HEK293 (cell line): ENCODE data around the gene MACO1.

Source experiments
- KLF1 ChIP-seq: fragments of 450-650 bp; formaldehyde crosslinking; IDR thresholded peaks from 2 replicates; pipeline ENCODE4 v1.5.1; 2016; ENCODE audit warnings: missing biosample characterization, missing genetic modification characterization
- SP2 ChIP-seq: fragments of 450-650 bp; formaldehyde crosslinking; IDR thresholded peaks from 2 replicates; pipeline ENCODE4 v1.5.1; 2016; ENCODE audit warnings: missing biosample characterization, missing genetic modification characterization
- TF ChIP-seq, protein P1 (sequence below): fragments of 450-650 bp; formaldehyde crosslinking; IDR thresholded peaks from 2 replicates; pipeline ENCODE4 v1.5.1; 2016; ENCODE audit warnings: missing biosample characterization, missing genetic modification characterization
- TF ChIP-seq, protein P2 (sequence below): fragments of 450-650 bp; formaldehyde crosslinking; IDR thresholded peaks from 2 replicates; pipeline ENCODE4 v1.5.1; 2016; ENCODE audit warnings: missing biosample characterization, missing genetic modification characterization

DNA sequence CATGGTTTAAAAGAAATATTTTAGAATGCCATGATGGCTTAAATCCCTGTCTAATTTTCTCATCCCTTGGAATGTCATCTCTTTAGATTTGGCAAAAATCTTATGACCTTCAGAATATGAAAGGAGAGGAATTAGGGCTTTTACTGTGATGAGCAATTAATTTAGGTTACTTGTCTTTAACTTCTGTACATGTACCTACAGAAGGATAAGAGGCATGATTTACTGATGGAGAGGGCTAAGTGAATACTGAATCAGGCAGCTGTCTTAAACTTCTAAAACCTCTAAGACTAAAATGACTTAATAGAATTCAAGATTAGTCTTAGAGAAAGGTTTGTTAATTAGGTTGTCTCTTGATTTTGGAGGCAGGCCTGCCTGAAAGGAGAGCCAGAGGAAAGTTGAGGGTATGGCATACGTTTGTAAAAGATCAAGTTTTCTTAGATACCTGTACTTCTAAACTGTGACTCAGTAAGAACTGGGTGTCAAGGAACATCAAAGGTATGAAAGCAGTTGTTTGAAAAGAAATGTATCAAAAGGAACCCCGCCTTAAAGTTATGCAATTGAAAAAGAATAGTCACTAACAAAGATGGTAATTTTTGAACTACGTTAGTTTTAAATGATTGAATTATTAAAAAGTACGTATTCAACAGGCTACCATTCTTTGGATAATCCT lies 12.5 kb downstream of the MACO1 start:
- TF ChIP-seq SP2 = no peak
- TF ChIP-seq, protein P1, sequence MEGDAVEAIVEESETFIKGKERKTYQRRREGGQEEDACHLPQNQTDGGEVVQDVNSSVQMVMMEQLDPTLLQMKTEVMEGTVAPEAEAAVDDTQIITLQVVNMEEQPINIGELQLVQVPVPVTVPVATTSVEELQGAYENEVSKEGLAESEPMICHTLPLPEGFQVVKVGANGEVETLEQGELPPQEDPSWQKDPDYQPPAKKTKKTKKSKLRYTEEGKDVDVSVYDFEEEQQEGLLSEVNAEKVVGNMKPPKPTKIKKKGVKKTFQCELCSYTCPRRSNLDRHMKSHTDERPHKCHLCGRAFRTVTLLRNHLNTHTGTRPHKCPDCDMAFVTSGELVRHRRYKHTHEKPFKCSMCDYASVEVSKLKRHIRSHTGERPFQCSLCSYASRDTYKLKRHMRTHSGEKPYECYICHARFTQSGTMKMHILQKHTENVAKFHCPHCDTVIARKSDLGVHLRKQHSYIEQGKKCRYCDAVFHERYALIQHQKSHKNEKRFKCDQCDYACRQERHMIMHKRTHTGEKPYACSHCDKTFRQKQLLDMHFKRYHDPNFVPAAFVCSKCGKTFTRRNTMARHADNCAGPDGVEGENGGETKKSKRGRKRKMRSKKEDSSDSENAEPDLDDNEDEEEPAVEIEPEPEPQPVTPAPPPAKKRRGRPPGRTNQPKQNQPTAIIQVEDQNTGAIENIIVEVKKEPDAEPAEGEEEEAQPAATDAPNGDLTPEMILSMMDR (tag by site-specific recombination) = no peak
- TF ChIP-seq, protein P2, sequence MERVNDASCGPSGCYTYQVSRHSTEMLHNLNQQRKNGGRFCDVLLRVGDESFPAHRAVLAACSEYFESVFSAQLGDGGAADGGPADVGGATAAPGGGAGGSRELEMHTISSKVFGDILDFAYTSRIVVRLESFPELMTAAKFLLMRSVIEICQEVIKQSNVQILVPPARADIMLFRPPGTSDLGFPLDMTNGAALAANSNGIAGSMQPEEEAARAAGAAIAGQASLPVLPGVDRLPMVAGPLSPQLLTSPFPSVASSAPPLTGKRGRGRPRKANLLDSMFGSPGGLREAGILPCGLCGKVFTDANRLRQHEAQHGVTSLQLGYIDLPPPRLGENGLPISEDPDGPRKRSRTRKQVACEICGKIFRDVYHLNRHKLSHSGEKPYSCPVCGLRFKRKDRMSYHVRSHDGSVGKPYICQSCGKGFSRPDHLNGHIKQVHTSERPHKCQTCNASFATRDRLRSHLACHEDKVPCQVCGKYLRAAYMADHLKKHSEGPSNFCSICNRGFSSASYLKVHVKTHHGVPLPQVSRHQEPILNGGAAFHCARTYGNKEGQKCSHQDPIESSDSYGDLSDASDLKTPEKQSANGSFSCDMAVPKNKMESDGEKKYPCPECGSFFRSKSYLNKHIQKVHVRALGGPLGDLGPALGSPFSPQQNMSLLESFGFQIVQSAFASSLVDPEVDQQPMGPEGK = no peak
- TF ChIP-seq KLF1 (tag by site-specific recombination) = no peak
